Hepatocyte (in vitro differentiated cells): ENCODE measurements around the gene ITGA4. TPM values are rescaled to one million over a fixed set of nuclear protein-coding genes. Genes with fewer than 3 reads are reported as not detected.

Source experiments
- DNase-seq: peaks from one replicate; pipeline ENCODE4 v3.0.0-alpha.2; 2016; ENCODE audit warnings: low spot score
- H2AFZ ChIP-seq: fragments of 200-600 bp; sonication (generic); 2 replicates; pipeline ENCODE4 v1.6.0; 2016; ENCODE audit warnings: antibody characterized with exemption, mild to moderate bottlenecking
- H3K27ac ChIP-seq: fragments of 200-600 bp; sonication (generic); 2 replicates; pipeline ENCODE4 v1.5.1; 2016; ENCODE audit warnings: mild to moderate bottlenecking
- H3K27me3 ChIP-seq: fragments of 200-600 bp; sonication (generic); 2 replicates; pipeline ENCODE4 v1.6.1; 2016
- H3K36me3 ChIP-seq: fragments of 200-600 bp; sonication (generic); replicated peaks from 2 replicates; pipeline ENCODE4 v1.5.1; 2016; ENCODE audit warnings: low read depth; ENCODE audit not compliant: insufficient read depth
- H3K4me1 ChIP-seq: fragments of 200-600 bp; sonication (generic); 2 replicates; pipeline ENCODE4 v1.5.1; 2016; ENCODE audit warnings: mild to moderate bottlenecking, moderate library complexity; ENCODE audit not compliant: insufficient read depth
- H3K4me2 ChIP-seq: fragments of 200-600 bp; sonication (generic); 2 replicates; pipeline ENCODE4 v1.6.0; 2016
- H3K4me3 ChIP-seq: fragments of 200-600 bp; sonication (generic); 2 replicates; pipeline ENCODE4 v1.5.1; 2016; ENCODE audit warnings: mild to moderate bottlenecking
- H3K79me2 ChIP-seq: fragments of 200-600 bp; sonication (generic); 2 replicates; pipeline ENCODE4 v1.6.0; 2017; ENCODE audit warnings: mild to moderate bottlenecking
- H3K9me2 ChIP-seq: fragments of 200-600 bp; sonication (generic); replicated peaks from 2 replicates; pipeline ENCODE4 v1.6.0; 2017; ENCODE audit warnings: mild to moderate bottlenecking; ENCODE audit not compliant: insufficient read depth
- H3K9me3 ChIP-seq: fragments of 200-600 bp; sonication (generic); 2 replicates; pipeline ENCODE4 v1.5.1; 2016; ENCODE audit warnings: low read depth, mild to moderate bottlenecking
- H4K20me1 ChIP-seq: fragments of 200-600 bp; sonication (generic); 2 replicates; pipeline ENCODE4 v1.6.0; 2016; ENCODE audit warnings: mild to moderate bottlenecking; ENCODE audit not compliant: insufficient read depth, poor library complexity, severe bottlenecking
- CTCF ChIP-seq: fragments of 200-600 bp; sonication (generic); IDR thresholded peaks from 2 replicates; pipeline ENCODE4 v1.5.1; 2016; ENCODE audit warnings: antibody characterized with exemption, mild to moderate bottlenecking; ENCODE audit not compliant: poor library complexity
- EZH2 ChIP-seq: fragments of 200-600 bp; sonication (generic); IDR thresholded peaks from 2 replicates; pipeline ENCODE4 v1.6.1; 2016; ENCODE audit warnings: antibody characterized with exemption, mild to moderate bottlenecking, borderline replicate concordance
- EZH2phosphoT487 ChIP-seq: fragments of 200-600 bp; sonication (generic); IDR thresholded peaks from one replicate; pipeline ENCODE4 v1.6.1; 2018; ENCODE audit warnings: antibody characterized with exemption, mild to moderate bottlenecking, low read depth, moderate library complexity; ENCODE audit not compliant: unreplicated experiment, severe bottlenecking
- WGBS: methylation state at CpG from one replicate; pipeline ENCODE4 v1.1.6; 2016; ENCODE audit warnings: low lambda C conversion rate; ENCODE audit errors: missing lambda C conversion rate; 5-methylcytosine and 5-hydroxymethylcytosine counted together
- polyA plus RNA-seq: library from polyadenylated mRNA; unstranded; fragments of >200 nt; fragmentation: Nextera tagmentation; extraction: Ambion mirVana; gene quantifications from 2 replicates; pipeline ENCODE4 v1.2.1, GENCODE V29; 2016
- total RNA-seq: library from RNA; depleted of rRNA; stranded (reverse); fragments of >200 nt; gene quantifications from 2 replicates; pipeline ENCODE4 v1.2.3, GENCODE V29; 2014

ITGA4 gene
- total and polyA plus RNA-seq, 2 experiments from 2014 or later = 1.9 to 6.3 TPM

- Histone ChIP-seq H4K20me1 (no peaks in the 10 kb centered on the region), H3K9me2 (no peaks in the 10 kb centered on the region), H3K4me2 (no peak overlapping the region), H2AFZ (no peak overlapping the region), H3K79me2 (no peaks in the 10 kb centered on the region), H3K9me3 (no peaks in the 10 kb centered on the region), H3K4me1 (no peaks in the 10 kb centered on the region), H3K27me3 (no peaks in the 10 kb centered on the region), H3K4me3 (no peak overlapping the region), H3K36me3 (no peaks in the 10 kb centered on the region), H3K27ac (no peak overlapping the region)
- TF ChIP-seq EZH2 = no peak
- TF ChIP-seq EZH2phosphoT487 = no peak
- TF ChIP-seq CTCF = no peak
- no peak for DNase-seq
- 38% methylated on average over 3 of the region's 3 CpGs for WGBS
These were observed 17.2 kb downstream of the ITGA4 start for GRCh38 chr2:181474222-181474881.

- no peaks in the 10 kb centered on the region for H3K79me2 ChIP-seq
- no peak overlapping the region for H3K27ac ChIP-seq
- TF ChIP-seq EZH2phosphoT487 (no peak), EZH2 (no peak), CTCF (no peak)
- no peak overlapping the region for H3K4me3 ChIP-seq
- no peaks in the 10 kb centered on the region for H3K9me2 ChIP-seq
- no peaks in the 10 kb centered on the region for H3K9me3 ChIP-seq
- no peak overlapping the region for H3K4me2 ChIP-seq
- no peaks in the 10 kb centered on the region for H4K20me1 ChIP-seq
- WGBS = 90% methylated on average over 2 of the region's 2 CpGs
- H3K36me3 ChIP-seq = no peaks in the 10 kb centered on the region
- H2AFZ ChIP-seq = no peak overlapping the region
- DNase-seq = no peak
- H3K27me3 ChIP-seq = no peaks in the 10 kb centered on the region
- H3K4me1 ChIP-seq = no peaks in the 10 kb centered on the region
These were observed 26.0 kb downstream of the ITGA4 start for GRCh38 chr2:181483211-181483610.

- no peaks in the 10 kb centered on the region for H3K36me3 ChIP-seq
- no peak overlapping the region for H2AFZ ChIP-seq
- no peak for DNase-seq
- TF ChIP-seq EZH2phosphoT487 (no peak), EZH2 (no peak), CTCF (no peak)
- no peaks in the 10 kb centered on the region for H3K79me2 ChIP-seq
- H3K9me2 ChIP-seq = no peaks in the 10 kb centered on the region
- 87% methylated on average over 1 of the region's 1 CpG for WGBS
- H3K9me3 ChIP-seq = no peaks in the 10 kb centered on the region
- no peaks in the 10 kb centered on the region for H3K27me3 ChIP-seq
- H3K27ac ChIP-seq = no peak overlapping the region
- no peak overlapping the region for H3K4me3 ChIP-seq
- H3K4me1 ChIP-seq = no peaks in the 10 kb centered on the region
- H3K4me2 ChIP-seq = no peak overlapping the region
- H4K20me1 ChIP-seq = no peaks in the 10 kb centered on the region
These were observed 26.7 kb downstream of the ITGA4 start for GRCh38 chr2:181483876-181484275.
